ENCODE measurements around the gene ITGA2. TPM values are rescaled to one million over a fixed set of nuclear protein-coding genes. Genes with fewer than 3 reads are reported as not detected.
"Not testable (repeated sequence)": the region's sequence is repeated elsewhere in the genome, so short reads cannot be mapped to it uniquely, and the experiment has no call there.

Gene ITGA2
- total RNA-seq, 1 experiment from 2014 or later, result 13.6 TPM

DNA sequence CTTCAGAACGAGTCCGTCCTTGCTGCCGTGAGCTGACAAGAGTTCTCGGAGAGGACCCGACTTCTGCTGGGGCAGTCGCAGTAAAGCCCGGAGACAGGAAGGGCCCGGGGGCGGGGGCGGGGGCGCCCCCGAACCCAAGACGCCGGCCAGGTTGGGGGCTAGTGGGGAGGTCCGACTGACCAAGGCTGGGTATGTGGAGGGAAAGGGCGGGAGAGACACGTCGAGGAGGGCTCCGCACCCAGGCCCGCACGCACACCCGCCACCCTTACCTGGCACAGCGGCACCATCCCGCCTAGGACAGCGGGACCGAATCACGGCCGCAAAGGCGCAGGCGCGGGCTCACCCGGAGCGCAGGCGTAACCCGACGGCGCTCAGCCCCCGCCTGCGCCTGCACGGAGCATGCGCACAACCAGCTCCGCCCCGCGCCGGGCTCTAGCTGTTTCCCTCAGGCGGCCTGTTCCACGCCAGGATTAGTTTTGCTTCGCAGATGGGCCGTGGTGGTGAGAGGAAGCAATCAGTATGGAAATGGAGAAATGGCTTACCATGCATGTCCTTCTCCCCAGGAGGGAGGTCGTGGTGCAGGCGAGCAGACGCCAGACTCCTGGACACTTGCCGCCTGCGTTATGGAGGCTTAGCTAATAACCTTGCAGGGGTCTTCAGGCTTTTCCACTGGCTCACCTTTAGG is 120.4 kb downstream of the ITGA2 start, which contains the start of gene MOCS2:
TSS of gene MOCS2 (minus strand) at position 315 of the 685 bp plus-strand sequence. CDS start 2,583 bp downstream, outside the sequence.
- Mint-ChIP-seq H3K36me3 (ENCODE audit: insufficient read depth, unreplicated experiment) (peaks cover 6% of the 10 kb centered on the region), H3K27ac (ENCODE audit: unreplicated experiment) (peak within 1 kb of the TSS; percentile 83), H3K4me1 (ENCODE audit: low read depth, unreplicated experiment) (peaks cover 9% of the 10 kb centered on the region), H3K4me3 (ENCODE audit: unreplicated experiment) (peak within 1 kb of the TSS; percentile 89), H3K27me3 (ENCODE audit: insufficient read depth, unreplicated experiment) (no peaks in the 10 kb centered on the region), H3K9me3 (ENCODE audit: unreplicated experiment) (no peaks in the 10 kb centered on the region)
- ChIA-PET CTCF (interaction anchor here (0.6 to 1.0 kb wide), 6 partner anchors 10 to 596 kb away, joined by 3 to 7 read pairs (median 4); no protein-coding TSS in a partner anchor), POLR2A (interaction anchor here (1.0 to 1.5 kb wide), 2 partner anchors 12 to 20 kb away, joined by 3 to 4 read pairs; no protein-coding TSS in a partner anchor)
- H3K9me3 ChIP-seq, result no peaks in the 10 kb centered on the region
- H3K27me3 ChIP-seq (replicated peaks; ENCODE audit: control insufficient read depth, insufficient read depth, low read length), result no peaks in the 10 kb centered on the region
- H3K36me3 ChIP-seq (ENCODE audit: control insufficient read depth, insufficient read depth, low read length), result no peaks in the 10 kb centered on the region; the same call in none of the 2 replicates
- no TSS peak for BruUV-seq (replicated peaks)
- peak; percentile 89 to 93 for DNase-seq
- intact Hi-C loops (cut with micrococcal nuclease; ENCODE audit: unreplicated experiment), result no loop called here
- TF ChIP-seq, protein P1, sequence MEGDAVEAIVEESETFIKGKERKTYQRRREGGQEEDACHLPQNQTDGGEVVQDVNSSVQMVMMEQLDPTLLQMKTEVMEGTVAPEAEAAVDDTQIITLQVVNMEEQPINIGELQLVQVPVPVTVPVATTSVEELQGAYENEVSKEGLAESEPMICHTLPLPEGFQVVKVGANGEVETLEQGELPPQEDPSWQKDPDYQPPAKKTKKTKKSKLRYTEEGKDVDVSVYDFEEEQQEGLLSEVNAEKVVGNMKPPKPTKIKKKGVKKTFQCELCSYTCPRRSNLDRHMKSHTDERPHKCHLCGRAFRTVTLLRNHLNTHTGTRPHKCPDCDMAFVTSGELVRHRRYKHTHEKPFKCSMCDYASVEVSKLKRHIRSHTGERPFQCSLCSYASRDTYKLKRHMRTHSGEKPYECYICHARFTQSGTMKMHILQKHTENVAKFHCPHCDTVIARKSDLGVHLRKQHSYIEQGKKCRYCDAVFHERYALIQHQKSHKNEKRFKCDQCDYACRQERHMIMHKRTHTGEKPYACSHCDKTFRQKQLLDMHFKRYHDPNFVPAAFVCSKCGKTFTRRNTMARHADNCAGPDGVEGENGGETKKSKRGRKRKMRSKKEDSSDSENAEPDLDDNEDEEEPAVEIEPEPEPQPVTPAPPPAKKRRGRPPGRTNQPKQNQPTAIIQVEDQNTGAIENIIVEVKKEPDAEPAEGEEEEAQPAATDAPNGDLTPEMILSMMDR (IDR thresholded peaks at IDR 0.05; ENCODE audit: insufficient read depth in 1 of 2, low read depth in 1 of 2, low read length in 1 of 2, severe bottlenecking in 1 of 2, unreplicated experiment in 1 of 2), result no peak
- H3K4me3 ChIP-seq (ENCODE audit: low read depth, low read length), result peak within 1 kb of the TSS; percentile 86
- peaks cover 3% of the 10 kb centered on the region; the same call in 1 of the 2 replicates for H3K4me1 ChIP-seq

DNA sequence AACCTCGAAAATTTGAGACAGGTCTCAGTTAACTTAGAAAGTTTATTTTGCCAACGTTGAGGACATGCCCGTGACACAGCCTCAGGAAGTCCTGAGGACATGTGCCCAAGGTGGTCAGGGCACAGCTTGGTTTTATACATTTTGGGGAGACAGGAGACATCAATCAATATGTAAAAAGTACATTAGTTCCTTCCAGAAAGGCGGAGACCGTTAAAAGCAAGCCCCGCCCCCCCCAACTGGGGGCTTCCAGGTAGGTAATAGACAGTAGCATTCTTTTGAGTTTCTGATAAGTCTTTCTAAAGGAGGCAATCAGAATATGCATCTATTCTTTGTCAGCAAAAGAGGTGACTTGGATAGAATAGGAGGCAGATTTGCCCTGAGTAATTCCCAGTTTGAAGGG is 121.0 kb downstream of the ITGA2 start:
- peaks cover 6% of the 10 kb centered on the region for H3K36me3 Mint-ChIP-seq (ENCODE audit: insufficient read depth, unreplicated experiment)
- ChIA-PET CTCF (interaction anchor here (1.0 kb wide), 2 partner anchors 10 to 162 kb away, joined by 3 to 4 read pairs; no protein-coding TSS in a partner anchor), POLR2A (interaction anchor here (1.0 to 1.5 kb wide), 2 partner anchors 12 to 21 kb away, joined by 3 to 4 read pairs; no protein-coding TSS in a partner anchor)
- TF ChIP-seq, protein P1 (IDR thresholded peaks at IDR 0.05; ENCODE audit: insufficient read depth in 1 of 2, low read depth in 1 of 2, low read length in 1 of 2, severe bottlenecking in 1 of 2, unreplicated experiment in 1 of 2), result no peak
- Histone ChIP-seq H3K36me3 (ENCODE audit: control insufficient read depth, insufficient read depth, low read length) (no peaks in the 10 kb centered on the region; the same call in none of the 2 replicates), H3K4me3 (ENCODE audit: low read depth, low read length) (peak overlapping the region; percentile 86), H3K27me3 (replicated peaks; ENCODE audit: control insufficient read depth, insufficient read depth, low read length) (no peaks in the 10 kb centered on the region), H3K9me3 (no peaks in the 10 kb centered on the region), H3K4me1 (peaks cover 3% of the 10 kb centered on the region; the same call in 1 of the 2 replicates)
- H3K27ac Mint-ChIP-seq (ENCODE audit: unreplicated experiment), result peak overlapping the region; percentile 83
- intact Hi-C loops (cut with micrococcal nuclease; ENCODE audit: unreplicated experiment), result no loop called here
- TSS peak; percentile 71 for BruUV-seq (replicated peaks)
- H3K4me3 Mint-ChIP-seq (ENCODE audit: unreplicated experiment), result peak overlapping the region; percentile 89
- no peaks in the 10 kb centered on the region for H3K27me3 Mint-ChIP-seq (ENCODE audit: insufficient read depth, unreplicated experiment)
- no peaks in the 10 kb centered on the region for H3K9me3 Mint-ChIP-seq (ENCODE audit: unreplicated experiment)
- H3K4me1 Mint-ChIP-seq (ENCODE audit: low read depth, unreplicated experiment), result peaks cover 9% of the 10 kb centered on the region
- DNase-seq, result no peak

DNA sequence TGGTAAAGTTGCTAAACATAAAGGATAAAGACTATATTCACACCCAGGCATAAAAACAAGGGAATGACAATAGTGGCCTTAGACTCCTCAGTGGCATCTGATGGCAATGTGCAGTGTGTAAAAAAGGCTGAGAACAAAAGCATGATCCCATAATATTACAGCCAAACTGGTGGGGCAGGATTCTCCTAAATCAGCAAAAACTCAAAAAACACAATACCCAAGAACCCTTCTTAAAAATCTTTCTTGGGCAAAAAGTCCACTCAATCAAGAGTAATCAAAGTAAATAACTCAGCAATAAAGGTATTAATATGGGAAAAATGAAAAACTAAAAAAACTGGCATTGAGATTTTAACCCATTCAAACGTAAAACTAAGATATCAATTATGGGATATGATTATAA is 122.0 kb downstream of the ITGA2 start:
- Histone ChIP-seq H3K36me3 (ENCODE audit: control insufficient read depth, insufficient read depth, low read length) (no peaks in the 10 kb centered on the region; the same call in none of the 2 replicates), H3K4me3 (ENCODE audit: low read depth, low read length) (no peak overlapping the region), H3K27me3 (replicated peaks; ENCODE audit: control insufficient read depth, insufficient read depth, low read length) (no peaks in the 10 kb centered on the region), H3K9me3 (no peaks in the 10 kb centered on the region), H3K4me1 (peaks cover 3% of the 10 kb centered on the region; the same call in 1 of the 2 replicates)
- intact Hi-C loops (cut with micrococcal nuclease; ENCODE audit: unreplicated experiment), result no loop called here
- Mint-ChIP-seq H3K27ac (ENCODE audit: unreplicated experiment) (no peak overlapping the region), H3K4me1 (ENCODE audit: low read depth, unreplicated experiment) (peaks cover 9% of the 10 kb centered on the region), H3K27me3 (ENCODE audit: insufficient read depth, unreplicated experiment) (no peaks in the 10 kb centered on the region), H3K9me3 (ENCODE audit: unreplicated experiment) (no peaks in the 10 kb centered on the region), H3K4me3 (ENCODE audit: unreplicated experiment) (peak overlapping the region; percentile 89), H3K36me3 (ENCODE audit: insufficient read depth, unreplicated experiment) (peaks cover 2% of the 10 kb centered on the region)
- ChIA-PET CTCF (no interaction called here), POLR2A (no interaction called here)
- TF ChIP-seq, protein P1 (IDR thresholded peaks at IDR 0.05; ENCODE audit: insufficient read depth in 1 of 2, low read depth in 1 of 2, low read length in 1 of 2, severe bottlenecking in 1 of 2, unreplicated experiment in 1 of 2), result no peak
- DNase-seq, result no peak
- BruUV-seq (replicated peaks), result no TSS peak

DNA sequence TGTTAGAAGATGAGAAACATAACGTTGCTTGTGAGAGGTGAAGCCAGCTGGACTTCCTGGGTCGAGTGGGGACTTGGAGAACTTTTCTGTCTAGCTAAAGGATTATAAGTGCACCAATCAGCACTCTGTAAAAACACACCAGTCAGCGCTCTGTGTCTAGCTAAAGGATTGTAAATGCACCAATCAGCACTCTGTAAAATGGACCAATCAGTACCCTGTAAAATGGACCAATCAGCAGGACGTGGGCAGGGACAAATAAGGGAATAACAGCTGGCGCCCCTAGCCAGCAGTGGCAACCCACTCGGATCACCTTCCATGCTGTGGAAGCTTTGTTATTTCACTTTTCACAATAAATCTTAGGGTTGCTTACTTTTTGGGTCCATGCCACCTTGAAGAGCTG is 123.2 kb downstream of the ITGA2 start:
- H3K4me1 Mint-ChIP-seq (ENCODE audit: low read depth, unreplicated experiment), result peaks cover 14% of the 10 kb centered on the region
- POLR2A ChIA-PET; H3K9me3 Mint-ChIP-seq (ENCODE audit: unreplicated experiment); H3K27me3 Mint-ChIP-seq (ENCODE audit: insufficient read depth, unreplicated experiment); H3K4me1 ChIP-seq; DNase-seq; H3K4me3 ChIP-seq (ENCODE audit: low read depth, low read length); H3K4me3 Mint-ChIP-seq (ENCODE audit: unreplicated experiment); H3K36me3 Mint-ChIP-seq (ENCODE audit: insufficient read depth, unreplicated experiment); H3K27me3 ChIP-seq (replicated peaks; ENCODE audit: control insufficient read depth, insufficient read depth, low read length); BruUV-seq (replicated peaks); CTCF ChIA-PET; H3K27ac Mint-ChIP-seq (ENCODE audit: unreplicated experiment); H3K9me3 ChIP-seq; H3K36me3 ChIP-seq (ENCODE audit: control insufficient read depth, insufficient read depth, low read length); intact Hi-C loops (cut with micrococcal nuclease; ENCODE audit: unreplicated experiment): not testable (repeated sequence)

Data from Caco-2 (cell line).